Lower leg skin (tissue), 3 donors: ENCODE data around the gene NCAPG2.

ENCODE experiments used
- CTCF ChIP-seq, 3 donors: fragments of 450-650 bp; IDR thresholded peaks; one replicate each; pipeline ENCODE4 v1.5.1; 2016; ENCODE audit warnings: antibody characterized with exemption in 3 of 3, mild to moderate bottlenecking in 3 of 3, moderate library complexity in 2 of 3
- POLR2A ChIP-seq, 2 donors: fragments of 450-650 bp; IDR thresholded peaks; one replicate each; pipeline ENCODE4 v1.6.1; 2016 to 2017; ENCODE audit warnings: antibody characterized with exemption in 2 of 2, mild to moderate bottlenecking in 1 of 2, moderate library complexity in 1 of 2

- no peak for TF ChIP-seq CTCF (IDR thresholded peaks at IDR 0.05)
- TF ChIP-seq POLR2A (IDR thresholded peaks at IDR 0.05), result no peak
These were observed 34.2 kb upstream of the NCAPG2 start for GRCh38 chr7:158738841-158739240.
